ENCODE measurements around the gene ADAM8. TPM values are rescaled to one million over a fixed set of nuclear protein-coding genes. Genes with fewer than 3 reads are reported as not detected.
A peak's percentile ranks its signal among the peaks of the same experiment; 100 is the strongest.

ADAM8 gene
- total RNA-seq, 2 donors from 2014 or later = 3.7 to 5.7 TPM

- DNase-seq = no peak
- Histone ChIP-seq H3K9ac (ENCODE audit: low read depth in 2 of 2, low read length in 2 of 2) (peak overlapping the region in 1 of 2 donors; percentile 99), H3K27ac (no peak overlapping the region), H3K36me3 (no peaks in the 10 kb centered on the region), H3K9me3 (no peaks in the 10 kb centered on the region), H3K27me3 (no peaks in the 10 kb centered on the region), H3K4me1 (no peaks in the 10 kb centered on the region), H3K4me3 (no peak overlapping the region)
- intact Hi-C loops (cut with DNase I) = loop anchor here (5.0 kb wide), 1 partner anchor 45 kb away; no protein-coding TSS in a partner anchor
- no peak for TF ChIP-seq CTCF (IDR thresholded peaks at IDR 0.05)
Observed at GRCh38 chr10:133306941-133307379, 30.3 kb upstream of the ADAM8 start.

- TF ChIP-seq CTCF (IDR thresholded peaks at IDR 0.05) = no peak
- Histone ChIP-seq H3K27me3 (no peaks in the 10 kb centered on the region), H3K9ac (ENCODE audit: low read depth in 2 of 2, low read length in 2 of 2) (no peak overlapping the region), H3K4me1 (no peaks in the 10 kb centered on the region), H3K36me3 (no peaks in the 10 kb centered on the region), H3K9me3 (no peaks in the 10 kb centered on the region), H3K27ac (no peak overlapping the region), H3K4me3 (no peak overlapping the region)
- intact Hi-C loops (cut with DNase I) = loop anchor here (5.0 kb wide), 1 partner anchor 44 kb away; no protein-coding TSS in a partner anchor
- no peak for DNase-seq
Observed at GRCh38 chr10:133306097-133306476, 29.4 kb upstream of the ADAM8 start.

- no peak for TF ChIP-seq CTCF (IDR thresholded peaks at IDR 0.05)
- no peak overlapping the region for H3K4me3 ChIP-seq
- no peak overlapping the region for H3K9ac ChIP-seq (ENCODE audit: low read depth in 2 of 2, low read length in 2 of 2)
- peaks cover 21% of the 10 kb centered on the region for H3K36me3 ChIP-seq
- H3K27ac ChIP-seq = no peak overlapping the region
- no peaks in the 10 kb centered on the region for H3K4me1 ChIP-seq
- no peaks in the 10 kb centered on the region for H3K27me3 ChIP-seq
- no peaks in the 10 kb centered on the region for H3K9me3 ChIP-seq
- intact Hi-C loops (cut with DNase I) = no loop called here
- no peak for DNase-seq
Observed at GRCh38 chr10:133303206-133303605, 26.5 kb upstream of the ADAM8 start.

- Histone ChIP-seq H3K4me1 (no peaks in the 10 kb centered on the region), H3K9ac (ENCODE audit: low read depth in 2 of 2, low read length in 2 of 2) (no peak overlapping the region), H3K9me3 (no peaks in the 10 kb centered on the region), H3K36me3 (peaks cover 25% of the 10 kb centered on the region), H3K27ac (no peak overlapping the region), H3K27me3 (no peaks in the 10 kb centered on the region), H3K4me3 (no peak overlapping the region)
- no peak for TF ChIP-seq CTCF (IDR thresholded peaks at IDR 0.05)
- intact Hi-C loops (cut with DNase I) = no loop called here
- DNase-seq = no peak
Observed at GRCh38 chr10:133302230-133302629, 25.6 kb upstream of the ADAM8 start.

- intact Hi-C loops (cut with DNase I) = loop anchor here (10.0 kb wide), 1 partner anchor 155 kb away; no protein-coding TSS in a partner anchor
- Histone ChIP-seq H3K27me3 (no peaks in the 10 kb centered on the region), H3K36me3 (peaks cover 46% of the 10 kb centered on the region), H3K4me3 (no peak overlapping the region), H3K4me1 (no peaks in the 10 kb centered on the region), H3K9me3 (no peaks in the 10 kb centered on the region), H3K9ac (ENCODE audit: low read depth in 2 of 2, low read length in 2 of 2) (no peak overlapping the region), H3K27ac (no peak overlapping the region)
- no peak for TF ChIP-seq CTCF (IDR thresholded peaks at IDR 0.05)
- DNase-seq = no peak
Observed at GRCh38 chr10:133299738-133300137, 23.1 kb upstream of the ADAM8 start.

All from colonic mucosa (tissue), 4 donors.